Measurements from ENCODE around the gene LHFPL2.
A peak's percentile ranks its signal among the peaks of the same experiment; 100 is the strongest.

The LHFPL2 gene

DNA sequence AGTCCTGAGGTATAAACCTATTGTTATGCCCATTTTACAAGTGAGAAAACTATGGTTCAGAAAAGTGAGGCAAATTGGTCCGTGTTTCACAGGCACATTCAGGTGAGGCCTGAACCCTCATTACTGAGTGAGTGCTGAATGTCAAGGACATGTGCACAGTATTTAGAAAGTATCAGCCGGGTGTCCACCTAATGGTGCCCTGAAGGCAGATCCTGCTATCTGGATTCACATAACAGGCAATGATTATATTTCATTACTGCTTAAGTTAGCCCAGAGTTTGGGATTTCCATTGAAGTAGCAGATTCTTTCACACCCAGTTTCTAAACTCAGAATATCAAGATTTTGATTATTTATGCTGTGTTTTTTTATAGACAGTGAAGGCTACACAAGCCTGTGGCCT lies 142.7 kb downstream of the LHFPL2 start:
- no peak for DNase-seq

DNA sequence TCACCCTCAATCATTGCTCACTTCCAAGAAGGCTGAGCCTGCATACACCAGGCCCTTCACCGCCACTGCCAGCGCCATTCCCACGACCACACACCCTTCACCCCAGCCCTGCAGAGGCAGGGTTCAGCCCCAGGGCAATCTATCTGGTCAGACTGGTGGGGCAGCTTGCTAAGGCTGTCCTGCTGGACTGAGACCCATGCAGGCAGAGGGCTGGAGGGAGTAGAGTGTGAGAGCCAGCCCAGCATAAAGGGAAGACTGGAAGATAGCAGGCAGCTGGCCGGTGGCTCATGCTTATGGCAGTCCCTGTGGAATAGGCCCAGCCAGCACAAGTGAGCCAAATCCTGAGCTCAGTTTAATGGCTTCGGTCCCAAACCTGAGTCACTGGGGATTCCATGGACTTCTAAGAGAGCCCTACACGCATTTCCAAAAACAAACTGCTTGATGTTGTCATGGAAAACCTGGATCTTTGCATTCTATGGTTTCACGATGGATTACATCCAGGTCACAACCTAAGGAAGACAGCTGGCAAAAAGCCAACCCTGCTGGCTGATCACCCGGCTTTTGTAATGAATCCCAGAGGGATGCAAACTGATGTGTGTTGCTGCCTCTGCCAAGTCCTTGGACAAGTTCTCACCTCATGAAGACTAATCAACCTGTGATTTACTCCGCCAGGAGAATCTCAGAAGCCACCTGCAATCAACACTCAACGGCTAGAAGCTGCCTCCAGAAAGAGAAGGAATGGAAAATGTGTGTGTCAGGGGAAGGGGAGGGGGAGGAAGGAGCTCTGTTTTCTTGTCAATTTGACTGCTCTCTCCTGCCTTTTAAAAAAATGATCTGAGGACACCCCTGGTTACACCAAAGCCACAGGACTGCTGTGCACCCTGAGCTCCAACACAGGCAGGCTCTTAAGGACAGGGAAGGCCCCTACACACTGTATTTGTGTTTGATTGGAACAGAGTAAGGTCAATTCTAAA lies 143.6 kb downstream of the LHFPL2 start:
- DNase-seq: peak in 54 of 56 donors; percentile 26 to 93 (median 70)

DNA sequence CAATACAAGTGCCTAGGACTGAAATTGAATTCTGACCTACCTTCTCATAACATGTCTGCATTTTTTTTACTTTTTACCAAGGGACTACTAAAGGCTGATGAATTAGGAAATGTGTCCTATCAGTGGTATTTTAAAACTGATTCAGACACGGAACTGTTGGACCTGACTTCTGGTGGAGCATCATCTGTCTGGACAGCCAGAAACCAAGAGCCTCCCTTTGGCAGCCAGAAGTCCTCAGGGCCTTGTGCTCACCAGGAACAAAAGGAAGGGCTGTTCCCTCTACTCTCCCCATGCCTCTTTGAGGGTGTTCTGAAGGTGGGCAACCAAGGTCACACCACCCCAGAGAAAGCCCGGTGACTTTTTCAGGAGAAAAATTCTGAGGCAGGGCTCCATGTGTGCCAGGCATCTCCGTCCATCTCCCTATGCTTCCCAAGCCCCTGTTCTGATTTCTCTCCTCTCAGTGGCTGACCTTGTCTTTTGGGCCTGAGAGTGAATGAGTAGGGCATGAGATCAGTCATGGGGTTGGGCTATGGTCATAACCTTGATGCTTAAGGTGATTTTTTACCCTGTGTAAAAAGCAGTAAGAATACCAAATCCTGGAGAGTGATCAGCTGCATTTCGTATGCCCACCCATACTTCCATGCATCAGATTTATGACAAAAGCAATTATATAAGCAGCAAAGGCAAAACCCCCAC lies 144.5 kb downstream of the LHFPL2 start:
- no peak for DNase-seq

DNA sequence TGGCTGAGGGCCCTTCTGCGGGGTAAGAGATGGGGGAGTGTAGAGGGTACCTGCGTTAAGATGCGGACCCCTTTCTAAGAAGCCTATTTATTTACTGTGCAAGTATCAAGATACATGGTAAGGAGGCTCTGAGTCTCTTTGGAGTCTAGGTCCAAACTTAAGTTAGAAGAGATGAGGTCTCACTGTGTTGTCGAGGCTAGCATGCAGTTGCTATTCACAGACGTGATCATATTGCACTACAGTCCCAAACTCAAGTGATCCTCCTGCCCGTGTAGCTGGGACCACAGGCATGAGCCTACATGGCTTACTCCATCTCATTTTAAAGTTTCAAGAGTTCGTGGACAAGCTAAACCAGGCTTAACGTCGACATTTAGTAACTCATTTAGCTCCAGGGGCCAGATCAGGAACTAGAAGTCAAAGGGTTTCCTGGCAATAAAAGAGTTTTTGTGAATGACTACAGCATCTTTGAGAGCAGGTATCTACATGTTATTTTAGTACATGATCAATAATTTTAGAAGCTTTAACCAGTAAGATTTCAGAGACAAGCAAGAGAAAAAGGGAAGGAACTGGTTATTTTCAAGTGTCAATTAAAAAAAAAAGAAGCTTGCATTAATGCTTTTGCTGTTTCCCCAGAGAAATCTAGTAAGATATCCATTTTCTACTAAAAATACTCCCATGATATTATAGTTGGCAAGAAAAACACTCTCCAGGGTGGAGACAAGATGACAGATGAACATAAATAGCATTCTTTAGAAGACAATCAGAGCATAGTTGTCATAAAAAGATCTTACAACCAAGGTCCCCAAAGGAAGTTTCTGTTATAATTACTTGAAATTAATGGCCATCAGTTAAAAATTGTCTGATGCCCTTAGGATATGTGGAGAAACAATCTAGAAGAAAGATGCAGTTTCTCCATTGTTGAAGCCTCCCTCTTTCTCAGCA lies 146.9 kb downstream of the LHFPL2 start:
- no peak for DNase-seq

DNA sequence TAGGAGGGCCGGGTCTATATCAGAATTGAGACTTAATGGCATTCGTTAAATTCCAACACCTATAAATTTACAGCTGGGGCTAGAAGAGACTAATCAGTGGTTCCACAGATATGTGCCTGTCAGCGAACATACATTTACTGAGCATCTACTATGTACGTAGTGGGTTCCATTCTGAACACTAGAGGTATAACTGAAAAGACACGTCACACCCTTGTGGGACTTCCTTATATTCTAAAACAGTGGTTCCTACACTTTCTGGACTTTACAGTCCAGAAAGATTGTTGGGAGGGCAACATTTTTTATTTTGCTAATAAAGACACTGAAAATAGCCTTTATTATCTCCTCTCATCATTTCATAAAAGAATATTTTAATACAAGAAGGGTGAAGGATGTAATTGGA lies 147.7 kb downstream of the LHFPL2 start:
- no peak for DNase-seq

DNA sequence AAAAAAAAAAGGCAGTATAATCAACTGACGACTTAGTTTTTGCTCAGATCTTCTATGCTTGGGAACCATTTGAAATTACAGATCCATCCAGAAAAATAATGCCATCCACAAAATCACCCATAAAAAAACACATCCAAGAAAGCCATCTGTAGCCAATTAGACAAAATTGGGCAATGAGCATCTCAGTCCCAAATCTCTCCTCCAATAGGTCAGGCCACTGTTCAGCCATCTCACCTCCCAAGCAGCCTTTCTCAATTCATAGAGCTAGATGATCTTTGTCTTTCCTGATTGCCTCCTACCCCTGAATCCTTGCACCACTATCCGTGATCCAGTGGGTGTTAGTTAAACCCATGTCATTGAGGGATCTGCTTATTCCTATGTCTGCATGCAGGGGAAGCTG lies 148.5 kb downstream of the LHFPL2 start:
- DNase-seq: no peak

DNA sequence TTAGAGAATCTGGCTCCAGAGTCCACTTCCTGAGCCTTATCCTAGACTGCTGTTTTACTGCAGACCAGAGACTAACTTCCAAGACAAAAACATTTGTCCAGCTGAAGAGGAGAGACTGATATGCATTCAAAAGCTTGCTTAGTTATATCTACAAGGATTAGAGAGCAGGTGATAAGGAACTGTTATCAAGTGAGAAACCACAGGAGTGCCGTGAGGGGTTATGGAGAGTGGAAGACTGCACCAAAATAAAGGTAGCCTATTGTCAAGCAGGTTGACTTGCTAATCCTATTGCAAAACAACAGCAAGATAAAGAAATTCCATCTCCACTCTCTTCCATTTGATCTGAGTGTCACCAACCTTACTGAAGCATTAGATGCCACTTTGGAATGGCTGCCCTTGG lies 149.1 kb downstream of the LHFPL2 start:
- no peak for DNase-seq

DNA sequence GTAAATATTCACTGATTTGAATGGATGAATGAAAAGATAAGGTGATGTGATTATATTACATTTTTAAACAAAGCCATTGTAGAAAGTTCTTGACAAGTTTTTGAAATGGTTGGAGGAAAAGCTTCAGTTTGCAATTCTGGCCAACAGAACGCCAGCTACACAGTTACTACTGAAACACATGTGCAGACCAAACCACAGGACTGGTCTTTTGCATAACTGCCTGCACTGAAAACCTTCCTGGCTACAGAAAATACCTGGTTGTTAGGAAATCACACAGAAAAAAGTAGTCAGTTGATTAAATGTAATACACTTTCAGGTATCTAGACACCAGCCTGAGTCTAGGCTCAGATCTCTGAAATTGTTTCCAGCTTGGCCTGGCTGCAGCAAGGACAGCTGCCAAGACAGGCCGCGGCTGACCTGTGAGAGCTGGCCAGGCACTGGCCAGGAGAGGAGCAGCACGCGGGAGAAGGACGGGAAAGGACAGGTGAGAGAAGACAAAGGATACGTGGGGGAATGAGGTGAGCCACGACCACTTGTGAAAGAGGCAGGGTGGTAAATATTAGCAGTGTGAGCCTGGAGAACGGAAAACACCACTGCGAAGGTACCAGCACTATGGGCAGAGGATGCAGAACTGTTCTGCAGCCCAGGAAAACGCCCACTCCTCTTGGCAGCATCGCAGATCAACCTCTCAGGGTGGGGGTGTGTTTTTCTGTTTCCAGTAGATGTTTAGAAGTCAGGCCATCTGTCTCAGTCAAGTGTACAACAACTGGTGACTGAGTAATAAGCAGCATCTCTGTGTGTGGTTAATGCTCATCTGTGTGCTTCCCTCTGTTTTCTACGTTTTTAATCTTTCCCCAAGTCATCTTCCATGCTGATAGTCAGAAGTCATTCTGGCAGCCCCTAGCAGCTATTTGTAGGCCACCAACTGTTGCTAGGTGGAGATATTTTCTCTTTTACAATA lies 150.7 kb downstream of the LHFPL2 start:
- peak in 8 of 56 donors; percentile 11 to 49 (median 26) for DNase-seq

DNA sequence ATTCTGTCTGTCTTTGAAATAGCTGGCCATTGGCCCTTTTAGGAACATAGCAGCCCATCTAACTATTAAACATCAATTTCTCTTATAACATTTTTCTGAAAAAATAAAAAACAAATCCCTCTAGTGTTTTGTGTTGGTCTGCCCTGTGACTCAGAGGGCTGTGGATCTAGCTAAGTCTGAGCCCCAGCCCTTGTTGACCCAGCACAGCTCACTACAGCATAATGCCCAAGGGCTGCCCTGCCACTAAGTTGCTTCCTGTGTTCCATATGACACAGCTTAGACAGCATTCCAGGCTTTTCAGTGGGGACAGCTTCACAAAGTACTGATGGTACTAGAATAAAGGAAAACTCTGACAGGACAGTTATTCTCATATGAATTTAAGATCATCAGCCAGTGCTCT lies 152.2 kb downstream of the LHFPL2 start:
- no peak for DNase-seq

DNA sequence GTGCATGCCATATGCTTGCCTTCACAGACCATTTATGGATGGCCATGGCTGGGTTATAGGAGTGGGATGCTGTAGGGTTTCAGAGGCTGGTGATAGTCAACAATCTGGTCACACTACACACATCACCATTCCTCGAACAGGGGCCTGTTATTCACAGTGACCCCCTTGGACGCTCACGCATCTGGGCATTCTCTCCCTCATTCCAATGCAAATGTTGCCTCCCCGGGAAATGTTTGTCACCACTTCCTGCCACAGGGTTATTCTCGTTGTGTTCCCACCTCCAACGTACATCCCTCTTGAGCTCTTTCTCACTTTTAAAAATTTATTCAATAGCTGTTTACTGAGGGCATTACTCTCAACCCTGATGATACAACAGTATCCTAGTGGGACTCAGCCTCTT lies 152.8 kb downstream of the LHFPL2 start:
- DNase-seq: no peak

DNA sequence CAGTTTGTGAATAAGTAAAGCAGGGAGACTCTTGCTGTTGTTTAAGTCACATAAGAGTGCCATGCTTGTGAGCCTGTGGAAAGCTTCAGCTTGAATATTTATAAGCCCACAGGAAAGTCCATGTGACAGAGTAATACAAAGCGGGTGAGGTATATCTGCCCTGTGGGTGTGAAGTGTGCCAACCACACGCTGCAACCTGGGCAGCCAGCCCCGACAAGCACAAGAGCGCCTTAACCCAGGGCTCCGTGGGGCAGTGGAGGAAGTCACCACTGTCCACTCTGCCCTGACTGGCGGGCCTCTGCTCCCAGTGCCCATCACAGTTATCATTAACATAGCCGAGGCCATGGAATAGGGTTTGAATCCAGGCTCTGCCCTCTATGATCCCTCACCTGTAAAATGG lies 155.9 kb downstream of the LHFPL2 start:
- no peak for DNase-seq

DNA sequence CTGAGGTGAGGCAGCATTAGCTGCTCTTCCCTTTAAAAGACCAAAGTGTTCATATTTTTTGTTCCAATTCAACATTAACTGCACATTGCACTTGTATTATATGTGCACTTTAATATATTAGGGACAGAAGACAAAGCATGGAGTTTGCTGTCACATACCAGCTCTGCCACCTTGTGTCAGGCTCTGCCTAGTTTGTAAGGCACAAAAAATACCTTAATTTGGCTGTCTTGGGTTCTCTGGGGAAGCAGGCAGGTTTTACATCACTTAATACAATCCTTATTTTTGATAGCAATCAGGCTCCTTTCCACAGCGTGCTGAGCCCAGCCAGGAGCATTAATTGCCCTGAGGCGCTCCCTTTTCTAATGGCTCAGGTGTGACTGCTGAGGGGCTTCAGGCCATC lies 156.3 kb downstream of the LHFPL2 start:
- no peak for DNase-seq

DNA sequence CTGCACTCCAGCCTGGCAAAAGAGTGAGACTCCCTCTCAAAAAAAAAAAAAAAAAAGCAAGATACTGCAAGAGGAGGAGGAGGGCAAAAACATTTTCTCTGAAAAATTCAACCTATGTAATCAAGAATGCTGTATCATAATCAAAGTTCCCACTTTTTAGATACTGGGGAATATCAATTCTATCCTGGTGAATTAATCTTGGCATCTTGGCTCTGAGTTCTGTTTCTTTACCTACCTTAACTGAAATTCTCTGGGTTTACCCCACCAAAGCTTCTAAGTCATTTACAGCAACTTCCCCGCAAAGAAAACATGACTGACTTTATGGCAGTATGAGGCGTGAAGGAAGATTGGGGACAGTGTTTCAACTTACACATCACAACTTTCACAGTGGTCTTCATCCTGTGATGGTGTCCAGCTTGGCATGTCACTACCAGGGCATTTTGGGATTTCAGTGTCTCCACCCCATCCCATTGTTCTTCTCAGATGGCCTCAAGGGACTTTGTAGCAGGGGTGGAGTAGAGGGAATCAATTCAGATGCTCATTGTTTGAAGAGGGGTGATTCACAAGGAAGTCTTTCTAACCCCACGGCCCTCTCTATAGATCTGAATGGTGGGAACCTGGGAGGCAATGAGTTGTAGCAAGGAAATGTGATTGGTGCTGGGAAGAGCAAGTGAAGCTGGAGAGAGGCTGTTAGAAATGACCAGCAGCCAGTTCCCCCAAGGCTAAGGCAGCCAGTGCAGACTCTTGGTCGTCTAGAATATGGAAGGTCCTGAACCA lies 157.7 kb downstream of the LHFPL2 start:
- DNase-seq: no peak

DNA sequence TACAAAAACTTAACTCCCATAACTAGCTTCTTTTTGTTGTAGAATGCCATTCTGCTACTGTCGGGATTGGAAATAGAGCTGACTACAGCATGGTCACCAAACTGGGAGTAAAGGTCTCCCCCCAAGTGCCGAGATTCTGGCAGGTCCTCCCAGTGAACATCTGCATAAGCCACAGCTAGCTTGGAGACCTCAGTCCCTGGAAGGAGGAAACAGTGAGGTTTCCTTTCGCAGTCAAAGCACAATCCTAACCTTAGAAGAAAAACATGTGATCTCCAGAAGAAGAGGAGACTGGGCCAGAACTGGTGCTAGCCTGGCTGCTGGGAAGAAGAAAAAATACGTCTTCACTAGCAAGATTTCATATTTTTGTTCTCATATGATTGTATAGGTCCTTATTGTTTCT lies 160.7 kb downstream of the LHFPL2 start:
- DNase-seq: no peak

DNA sequence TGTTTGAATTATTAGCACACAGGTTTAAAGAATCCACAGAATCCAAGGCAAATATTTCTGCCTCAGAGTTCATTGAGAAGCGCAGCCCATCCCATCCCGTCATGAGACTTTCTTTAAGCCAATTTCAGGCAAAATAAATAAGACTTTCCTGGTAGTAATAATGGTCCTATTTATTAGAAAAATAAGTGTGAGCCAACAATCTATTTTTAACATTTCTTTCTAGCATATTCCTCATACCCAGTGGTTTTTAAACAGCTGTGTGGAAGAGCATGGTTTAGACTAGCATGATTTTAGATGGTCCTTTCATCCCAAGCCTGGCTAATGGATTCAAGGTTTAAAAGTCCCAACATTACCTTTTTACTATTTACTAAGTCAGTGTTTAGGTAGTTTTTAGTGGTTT lies 162.4 kb downstream of the LHFPL2 start:
- DNase-seq: no peak

DNA sequence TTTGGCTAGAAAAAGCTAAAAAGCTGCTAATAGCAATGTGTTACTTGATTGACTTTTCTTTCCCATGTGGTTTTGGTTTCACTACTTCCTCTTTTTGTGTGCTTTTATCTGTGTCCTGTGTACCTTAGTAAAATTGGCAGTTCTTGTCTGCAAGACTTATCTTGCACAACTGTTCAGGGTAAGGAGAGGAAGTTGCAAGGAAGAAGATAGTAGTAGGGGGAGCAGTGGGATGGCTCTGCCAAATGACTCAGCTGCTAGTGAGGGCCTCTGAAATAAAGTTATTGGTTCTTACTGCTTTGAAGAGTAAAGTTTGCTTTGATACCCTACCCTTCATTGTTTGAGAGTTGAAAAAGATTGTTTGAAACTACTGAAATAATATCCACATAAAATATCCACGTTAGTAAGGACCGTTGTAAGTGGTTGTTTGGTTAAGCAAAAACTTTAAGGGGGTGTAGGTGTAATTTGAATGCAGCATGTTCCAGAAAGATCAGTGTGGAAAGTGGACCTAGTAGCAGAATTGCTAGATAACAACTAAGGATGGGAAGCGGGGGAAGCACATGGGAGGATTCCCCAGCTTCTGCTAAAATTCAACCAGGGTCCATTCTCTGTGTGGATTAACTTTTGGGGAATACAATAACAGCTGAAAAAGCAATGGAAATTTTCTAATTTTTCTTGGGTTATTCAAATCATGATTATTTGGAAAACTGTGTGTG lies 164.6 kb downstream of the LHFPL2 start:
- DNase-seq: no peak

DNA sequence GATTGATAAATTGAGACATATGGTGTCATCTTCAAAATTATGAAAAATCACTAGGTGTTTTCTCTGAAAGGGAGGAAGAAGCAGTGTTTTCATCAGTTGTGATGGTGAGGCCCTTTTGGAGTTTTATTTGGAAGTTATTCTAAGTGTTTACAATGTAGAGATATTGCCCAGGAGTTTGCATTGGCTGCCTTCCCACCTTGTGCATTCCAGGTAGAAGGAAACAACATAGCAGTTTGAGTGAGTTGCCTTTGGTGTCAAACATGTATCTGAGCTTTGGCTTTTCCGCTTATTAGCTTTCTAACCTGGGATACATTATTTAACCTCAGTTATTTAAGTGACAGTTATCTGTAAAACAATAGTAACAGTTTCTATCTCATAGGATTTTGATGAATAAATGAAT lies 165.6 kb downstream of the LHFPL2 start:
- no peak for DNase-seq

DNA sequence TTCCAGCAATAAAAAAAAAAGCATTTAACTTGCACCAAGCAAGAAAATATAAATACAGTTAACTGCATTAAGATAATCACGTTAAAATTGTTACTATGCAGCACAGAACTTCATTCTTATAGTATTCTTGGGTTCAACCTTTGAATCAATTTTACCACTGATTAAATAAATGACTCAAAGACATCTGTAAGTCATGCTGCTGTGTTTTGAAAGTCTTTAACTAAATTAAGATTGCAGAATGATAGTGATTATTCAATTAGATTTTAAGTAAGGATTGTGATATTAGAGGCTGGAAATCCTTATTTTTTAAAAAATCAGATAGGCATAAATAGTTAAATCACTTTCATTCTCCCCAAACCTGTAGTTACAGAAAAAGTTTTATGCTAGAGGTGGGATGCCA lies 171.8 kb downstream of the LHFPL2 start:
- no peak for DNase-seq

DNA sequence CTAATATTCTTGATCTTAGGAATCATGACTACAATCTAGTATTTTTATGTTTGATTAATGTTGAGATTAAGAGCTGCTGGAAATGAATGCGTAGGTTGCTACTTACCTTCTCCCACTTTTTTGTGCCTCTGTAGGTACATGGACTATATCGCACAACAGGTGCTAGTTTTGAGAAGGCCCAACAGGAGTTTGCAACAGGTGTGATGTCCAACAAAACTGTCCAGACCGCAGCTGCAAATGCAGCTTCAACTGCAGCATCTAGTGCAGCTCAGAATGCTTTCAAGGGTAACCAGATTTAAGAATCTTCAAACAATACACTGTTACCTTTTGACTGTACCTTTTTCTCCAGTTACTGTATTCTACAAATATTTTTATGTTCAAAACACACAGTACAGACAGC lies 173.2 kb downstream of the LHFPL2 start:
- DNase-seq: no peak

Measured in amygdala (tissue), 56 donors.